ENCODE results near the gene FAM229B.

FAM229B gene

DNA sequence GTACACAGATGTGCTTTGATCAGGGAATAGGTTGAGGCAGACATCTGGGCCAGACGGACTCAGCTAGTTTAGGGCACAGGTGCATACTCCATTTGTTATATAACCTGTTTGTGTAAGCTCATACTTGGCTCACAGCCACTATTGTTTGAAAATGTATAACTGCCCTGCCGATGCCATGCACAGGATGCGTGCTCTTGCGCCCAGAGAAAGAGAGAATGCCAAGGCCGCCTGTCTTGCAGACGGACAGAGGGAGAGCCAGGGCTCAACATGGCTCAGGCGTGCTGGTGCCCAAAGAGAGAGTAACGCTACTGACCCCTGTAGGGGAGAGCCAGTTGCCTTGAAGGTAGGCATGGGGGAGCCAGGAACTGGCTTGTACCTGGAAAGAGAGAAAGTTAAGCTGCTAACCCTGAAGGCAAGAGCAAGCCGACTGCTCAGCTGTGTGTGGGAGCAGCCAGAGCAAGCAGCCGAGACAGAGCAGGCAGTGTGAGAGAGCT is 57.7 kb downstream of the FAM229B start:
- H3K36me3 Mint-ChIP-seq (ENCODE audit: low read depth), result no peaks in the 10 kb centered on the region

DNA sequence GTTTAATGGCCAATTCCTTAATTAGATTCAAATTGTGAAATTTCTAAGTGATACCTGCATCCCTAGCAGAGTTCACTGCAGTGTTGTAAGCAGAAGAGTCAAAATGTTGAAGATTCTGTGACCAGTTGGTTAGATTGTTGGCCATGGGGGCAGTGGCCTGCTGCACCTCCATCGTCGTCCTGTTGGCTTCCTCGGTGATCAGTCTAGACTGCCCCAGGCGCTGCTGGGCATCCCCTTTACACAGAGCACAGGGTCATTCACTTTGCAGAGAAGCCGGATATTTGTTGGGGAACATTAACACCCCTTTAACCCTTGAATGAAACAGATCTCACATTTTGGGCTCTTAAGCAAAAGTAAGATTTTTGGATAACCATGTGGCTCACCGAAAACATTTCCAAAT is 60.7 kb downstream of the FAM229B start:
- H3K4me1 Mint-ChIP-seq (ENCODE audit: low read depth), result peaks cover 11% of the 10 kb centered on the region
- H3K36me3 Mint-ChIP-seq (ENCODE audit: low read depth), result no peaks in the 10 kb centered on the region
- H3K9me3 Mint-ChIP-seq, result no peaks in the 10 kb centered on the region
- H3K27ac Mint-ChIP-seq, result no peak overlapping the region
- H3K4me3 Mint-ChIP-seq, result no peak overlapping the region
- H3K27me3 Mint-ChIP-seq, result peaks cover 8% of the 10 kb centered on the region

More for the DNA sequence above, 57.7 kb downstream of the FAM229B start:
- H3K27me3 Mint-ChIP-seq, result peaks cover 6% of the 10 kb centered on the region
- H3K27ac Mint-ChIP-seq, result no peak overlapping the region
- H3K9me3 Mint-ChIP-seq, result no peaks in the 10 kb centered on the region
- peaks cover 6% of the 10 kb centered on the region for H3K4me1 Mint-ChIP-seq (ENCODE audit: low read depth)
- H3K4me3 Mint-ChIP-seq, result no peak overlapping the region

DNA sequence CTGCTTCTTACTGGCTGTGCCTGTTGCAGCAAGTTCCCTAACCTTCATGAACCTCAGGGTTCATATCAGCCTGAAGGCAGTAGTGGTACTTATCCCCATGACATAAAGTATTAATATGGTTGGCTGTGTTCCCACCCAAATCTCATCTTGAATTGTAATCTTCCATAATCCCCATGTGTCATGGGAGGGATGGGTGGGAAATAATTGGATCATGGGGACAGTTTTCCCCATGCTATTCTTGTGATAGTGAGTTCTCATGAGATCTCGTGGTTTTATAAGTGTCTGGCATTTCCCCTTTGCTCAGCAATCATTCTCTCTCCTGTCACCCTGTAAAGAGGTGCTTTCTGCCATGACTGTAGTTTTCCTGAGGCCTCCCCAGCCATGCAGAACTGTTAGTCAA is 61.8 kb downstream of the FAM229B start:
- Mint-ChIP-seq H3K27ac (no peak overlapping the region), H3K27me3 (peaks cover 14% of the 10 kb centered on the region), H3K4me1 (ENCODE audit: low read depth) (peaks cover 20% of the 10 kb centered on the region), H3K36me3 (ENCODE audit: low read depth) (no peaks in the 10 kb centered on the region), H3K4me3 (no peak overlapping the region), H3K9me3 (no peaks in the 10 kb centered on the region)

DNA sequence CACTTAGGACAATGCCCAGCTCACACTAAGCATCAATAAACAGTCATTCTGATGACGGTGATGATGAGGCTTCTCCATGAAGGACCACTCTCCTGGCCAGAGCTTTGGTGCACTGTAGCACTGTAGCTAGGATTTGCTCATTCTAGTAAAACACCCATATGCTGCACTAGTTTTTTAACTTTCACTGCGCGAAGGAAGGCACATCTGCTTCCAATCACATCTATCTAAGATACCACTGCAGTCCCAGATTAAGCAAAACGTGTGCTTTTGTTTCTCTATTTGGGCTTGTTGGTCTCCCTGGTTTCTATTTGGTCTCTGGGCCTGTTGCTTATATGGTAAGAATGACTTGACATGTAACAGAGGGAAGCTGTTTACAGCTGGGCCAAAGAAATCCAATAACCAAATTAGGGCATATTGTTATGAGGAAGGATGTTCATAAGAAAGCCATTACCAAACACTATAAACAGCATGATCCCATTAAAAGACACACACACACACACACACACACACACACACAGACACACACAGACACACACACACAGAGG is 62.4 kb downstream of the FAM229B start:
- H3K4me3 Mint-ChIP-seq, result no peak overlapping the region
- H3K27ac Mint-ChIP-seq, result no peak overlapping the region
- H3K36me3 Mint-ChIP-seq (ENCODE audit: low read depth), result no peaks in the 10 kb centered on the region
- H3K27me3 Mint-ChIP-seq, result peaks cover 14% of the 10 kb centered on the region
- H3K9me3 Mint-ChIP-seq, result no peaks in the 10 kb centered on the region
- H3K4me1 Mint-ChIP-seq (ENCODE audit: low read depth), result peaks cover 26% of the 10 kb centered on the region

DNA sequence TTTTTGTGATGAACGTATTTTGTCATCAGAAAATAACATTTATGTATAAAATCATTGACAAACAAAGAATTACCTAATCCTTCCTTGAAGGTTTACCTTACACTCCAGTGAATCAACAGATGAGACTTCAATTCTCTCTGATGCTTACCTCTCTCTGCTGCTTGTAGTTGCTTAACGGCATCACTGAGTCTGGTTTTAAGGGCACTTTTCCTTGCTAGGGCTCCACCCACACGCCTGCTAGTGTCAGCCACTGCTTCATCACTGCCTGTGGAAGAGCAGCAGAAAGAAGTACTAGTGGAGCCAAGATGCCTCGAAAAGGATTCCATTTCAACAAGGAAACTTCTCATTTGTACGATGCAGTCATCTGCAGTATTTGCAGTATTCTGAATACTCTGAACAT is 63.0 kb downstream of the FAM229B start:
- Mint-ChIP-seq H3K9me3 (no peaks in the 10 kb centered on the region), H3K27ac (no peak overlapping the region), H3K4me1 (ENCODE audit: low read depth) (peaks cover 29% of the 10 kb centered on the region), H3K4me3 (no peak overlapping the region), H3K27me3 (peaks cover 14% of the 10 kb centered on the region), H3K36me3 (ENCODE audit: low read depth) (no peaks in the 10 kb centered on the region)

All from stimulated activated naive CD8-positive, alpha-beta T cell treated with anti-CD3 and anti-CD28 coated beads, Interleukin-15, Interleukin-2, amounts not matched to agents 100 ng/mL and 50 ng/mL, for 24 hours (primary cell).